Natural killer cell (primary cell): ENCODE results near the gene STUB1. TPM values are rescaled to one million over a fixed set of nuclear protein-coding genes. Genes with fewer than 3 reads are reported as not detected.

Experiments
- ATAC-seq, 3 donors: fragments of 150-1000 bp in 2 of 3; fragments of 200-7000 bp in 1 of 3; cut with Tn5 transposase; 1 replicate in 1 of 3; 2 replicates in 2 of 3; pipeline ENCODE4 v1.10.0; 2021; ENCODE audit warnings: mild to moderate bottlenecking in 2 of 3, moderate library complexity in 2 of 3
- DNase-seq, 2 donors: peaks; one replicate each; pipeline versions ENCODE4 v3.0.0 to v3.0.0-alpha.2; 2013 to 2021; ENCODE audit warnings: mixed read lengths in 1 of 2
- H3K27ac ChIP-seq: one replicate; pipeline ENCODE4 v1.5.1; 2013; ENCODE audit warnings: mild to moderate bottlenecking, low read length
- H3K27me3 ChIP-seq: one replicate; pipeline ENCODE4 v1.6.1; 2013; ENCODE audit warnings: low read length; ENCODE audit not compliant: control insufficient read depth, insufficient read depth
- H3K36me3 ChIP-seq: one replicate; pipeline ENCODE4 v1.6.1; 2013; ENCODE audit warnings: low read length; ENCODE audit not compliant: control insufficient read depth, insufficient read depth
- H3K4me1 ChIP-seq: one replicate; pipeline ENCODE4 v1.6.1; 2013; ENCODE audit warnings: low read length; ENCODE audit not compliant: control insufficient read depth, insufficient read depth
- H3K4me3 ChIP-seq: one replicate; pipeline ENCODE4 v1.5.1; 2013; ENCODE audit warnings: low read length
- H3K9me3 ChIP-seq: one replicate; pipeline ENCODE4 v1.6.1; 2013; ENCODE audit warnings: low read length; ENCODE audit not compliant: control insufficient read depth, insufficient read depth
- H3K27ac Mint-ChIP-seq, 2 donors: one replicate each; pipeline ENCODE4 v1.8.0; 2022; ENCODE audit warnings: mild to moderate bottlenecking in 2 of 2, mixed read lengths in 2 of 2, moderate library complexity in 1 of 2
- H3K27me3 Mint-ChIP-seq, 2 donors: one replicate each; pipeline ENCODE4 v1.8.0; 2022; ENCODE audit warnings: low read depth in 2 of 2, mixed read lengths in 2 of 2
- H3K36me3 Mint-ChIP-seq: one replicate; pipeline ENCODE4 v1.8.0; 2022; ENCODE audit warnings: mixed read lengths
- H3K4me1 Mint-ChIP-seq, 2 donors: one replicate each; pipeline ENCODE4 v1.8.0; 2022; ENCODE audit warnings: mixed read lengths in 2 of 2
- H3K4me3 Mint-ChIP-seq: one replicate; pipeline ENCODE4 v1.8.0; 2022; ENCODE audit warnings: mild to moderate bottlenecking, moderate library complexity, mixed read lengths
- H3K9me3 Mint-ChIP-seq, 2 donors: one replicate each; pipeline ENCODE4 v1.8.0; 2022; ENCODE audit warnings: mixed read lengths in 2 of 2
- WGBS: methylation state at CpG from one replicate; pipeline ENCODE4 v1.1.7; 2013; ENCODE audit warnings: missing lambda C conversion rate; ENCODE audit not compliant: insufficient coverage; 5-methylcytosine and 5-hydroxymethylcytosine counted together
- intact Hi-C: fragments of 100-400 bp; cut with micrococcal nuclease; formaldehyde crosslinking; loops from one replicate; pipeline ENCODE4 v1.14.2; 2022
- total RNA-seq, 4 donors: library from RNA; stranded (reverse); fragments of 120-200 nt in 1 of 4; gene quantifications; one replicate each; pipeline versions ENCODE4 v1.2.3 to v1.2.4, GENCODE V29; 2013 to 2022
- TF ChIP-seq, protein P1 (sequence below): fragments of 200-600 bp; IDR thresholded peaks from one replicate; pipeline ENCODE4 v1.8.0; 2022; ENCODE audit warnings: antibody characterized with exemption

STUB1 gene
- total RNA-seq, 3 donors from 2014 or later (not counting 1 experiment from before 2014, with no cell fraction given): 89.5 to 95.4 (median 93.5) TPM

DNA sequence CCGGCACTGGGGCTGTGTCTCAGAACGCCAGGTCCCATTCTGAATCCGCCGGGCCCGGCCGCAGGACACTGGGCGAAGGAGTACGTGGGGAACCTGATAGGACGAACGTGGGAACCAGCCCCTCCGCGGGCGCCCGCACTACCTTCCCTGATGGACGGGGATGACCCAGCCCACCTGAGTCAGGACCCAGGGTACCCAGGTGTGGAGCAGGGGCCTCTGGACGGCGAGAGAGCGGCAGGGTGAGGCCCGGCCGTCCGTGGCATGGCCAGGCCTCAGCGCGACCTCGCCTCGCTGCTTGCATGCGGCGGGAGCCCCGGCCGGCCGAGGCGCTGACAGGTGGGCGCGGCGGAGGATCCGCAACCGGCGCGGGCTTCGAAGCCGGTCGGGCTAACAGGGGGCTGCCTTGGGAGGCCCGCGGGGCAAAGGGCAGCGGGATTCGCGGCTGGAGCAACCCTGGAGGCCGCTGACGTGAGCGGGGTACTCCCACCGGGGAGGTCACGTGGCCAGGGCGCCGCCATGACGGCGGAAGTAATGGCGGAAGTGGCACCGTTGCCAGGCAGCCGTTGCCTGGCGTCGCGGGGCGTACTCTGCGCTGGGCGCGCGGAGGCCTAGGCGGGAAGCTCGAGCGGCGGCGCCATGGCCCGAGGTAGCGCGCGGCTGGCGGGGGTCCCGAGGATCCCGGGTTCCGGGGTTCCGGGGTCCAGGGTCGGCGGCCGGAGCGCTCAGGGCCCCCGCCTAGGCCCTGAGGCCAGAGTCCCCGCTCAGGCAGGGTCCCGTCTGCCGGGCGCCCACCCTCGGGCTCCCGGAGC, 31.2 kb upstream of the STUB1 start, which contains the start of gene WDR90:
Gene WDR90, plus strand, starts transcription at position 585 of the 809 bp plus-strand sequence. Its CDS starts 52 bp downstream, at position 637.
- Histone ChIP-seq H3K4me3 (peak within 1 kb of the TSS; percentile 65), H3K27me3 (no peaks in the 10 kb centered on the region), H3K27ac (peak within 1 kb of the TSS; percentile 81), H3K9me3 (no peaks in the 10 kb centered on the region), H3K36me3 (no peaks in the 10 kb centered on the region), H3K4me1 (peaks cover 25% of the 10 kb centered on the region)
- intact Hi-C loops: no loop called here
- H3K4me3 Mint-ChIP-seq: peak within 1 kb of the TSS; percentile 79
- H3K27ac Mint-ChIP-seq: peak within 1 kb of the TSS; percentile 51 to 73
- TF ChIP-seq, protein P1, sequence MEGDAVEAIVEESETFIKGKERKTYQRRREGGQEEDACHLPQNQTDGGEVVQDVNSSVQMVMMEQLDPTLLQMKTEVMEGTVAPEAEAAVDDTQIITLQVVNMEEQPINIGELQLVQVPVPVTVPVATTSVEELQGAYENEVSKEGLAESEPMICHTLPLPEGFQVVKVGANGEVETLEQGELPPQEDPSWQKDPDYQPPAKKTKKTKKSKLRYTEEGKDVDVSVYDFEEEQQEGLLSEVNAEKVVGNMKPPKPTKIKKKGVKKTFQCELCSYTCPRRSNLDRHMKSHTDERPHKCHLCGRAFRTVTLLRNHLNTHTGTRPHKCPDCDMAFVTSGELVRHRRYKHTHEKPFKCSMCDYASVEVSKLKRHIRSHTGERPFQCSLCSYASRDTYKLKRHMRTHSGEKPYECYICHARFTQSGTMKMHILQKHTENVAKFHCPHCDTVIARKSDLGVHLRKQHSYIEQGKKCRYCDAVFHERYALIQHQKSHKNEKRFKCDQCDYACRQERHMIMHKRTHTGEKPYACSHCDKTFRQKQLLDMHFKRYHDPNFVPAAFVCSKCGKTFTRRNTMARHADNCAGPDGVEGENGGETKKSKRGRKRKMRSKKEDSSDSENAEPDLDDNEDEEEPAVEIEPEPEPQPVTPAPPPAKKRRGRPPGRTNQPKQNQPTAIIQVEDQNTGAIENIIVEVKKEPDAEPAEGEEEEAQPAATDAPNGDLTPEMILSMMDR: no peak
- no peaks in the 10 kb centered on the region for H3K27me3 Mint-ChIP-seq
- ATAC-seq (peak; percentile 95 to 99 (median 96)), DNase-seq (peak; percentile 90 to 96)
- peaks cover 0 to 11% of the 10 kb centered on the region in 2 donors for H3K4me1 Mint-ChIP-seq
- no peaks in the 10 kb centered on the region for H3K36me3 Mint-ChIP-seq
- H3K9me3 Mint-ChIP-seq: no peaks in the 10 kb centered on the region
- 1% methylated on average over 91 of the region's 91 CpGs for WGBS

DNA sequence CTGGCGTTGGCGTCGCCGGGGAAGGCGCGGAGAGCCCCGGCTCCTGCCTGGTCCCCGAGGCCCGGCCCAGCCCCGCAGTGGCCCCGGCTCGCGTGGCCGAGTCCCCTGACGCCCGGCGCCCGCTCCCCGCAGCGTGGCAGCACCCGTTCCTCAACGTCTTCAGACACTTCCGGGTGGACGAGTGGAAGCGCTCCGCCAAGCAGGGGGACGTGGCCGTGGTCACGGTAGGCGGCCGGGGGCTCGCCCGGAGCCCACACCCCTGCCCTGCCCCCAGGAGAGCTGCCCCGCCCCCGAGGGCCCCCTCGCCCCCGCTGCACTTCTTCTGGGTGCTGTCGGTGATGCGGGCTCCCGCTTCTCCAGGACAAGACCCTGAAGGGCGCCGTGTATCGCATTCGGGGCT, 30.6 kb upstream of the STUB1 start:
- H3K27me3 Mint-ChIP-seq: no peaks in the 10 kb centered on the region
- H3K27ac ChIP-seq: no peak overlapping the region
- peak overlapping the region; percentile 10 for H3K4me3 ChIP-seq
- intact Hi-C loops: no loop called here
- no peaks in the 10 kb centered on the region for H3K9me3 ChIP-seq
- peak overlapping the region; percentile 65 for H3K4me3 Mint-ChIP-seq
- no peaks in the 10 kb centered on the region for H3K36me3 ChIP-seq
- ATAC-seq: peak in 2 of 3 donors; percentile 7 to 9
- TF ChIP-seq, protein P1: no peak
- H3K36me3 Mint-ChIP-seq: no peaks in the 10 kb centered on the region
- no peak for DNase-seq
- peaks cover 0 to 9% of the 10 kb centered on the region in 2 donors for H3K4me1 Mint-ChIP-seq
- H3K4me1 ChIP-seq: peaks cover 25% of the 10 kb centered on the region
- WGBS: 4% methylated on average over 44 of the region's 44 CpGs
- H3K27ac Mint-ChIP-seq: no peak overlapping the region
- H3K27me3 ChIP-seq: no peaks in the 10 kb centered on the region
- no peaks in the 10 kb centered on the region for H3K9me3 Mint-ChIP-seq

DNA sequence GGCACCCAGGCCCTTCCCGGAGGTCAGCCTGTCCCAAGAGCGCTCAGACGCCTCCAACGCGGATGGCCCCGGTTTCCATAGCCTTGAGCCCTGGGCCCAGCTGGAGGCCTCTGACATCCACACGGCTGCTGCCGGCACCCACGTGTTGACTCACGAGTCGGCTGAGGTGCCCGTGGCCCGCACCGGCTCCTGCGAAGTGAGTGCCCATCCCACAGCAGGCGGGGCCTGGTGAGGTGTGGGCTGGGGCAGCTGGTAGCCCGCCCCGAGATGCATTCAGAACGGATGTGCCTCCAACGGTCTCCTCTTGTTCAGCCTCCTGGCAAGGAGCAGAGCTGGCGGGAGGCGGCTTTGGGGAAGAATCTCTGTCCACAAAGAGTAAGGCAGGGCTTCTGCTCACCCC, 28.4 kb upstream of the STUB1 start:
- intact Hi-C loops: no loop called here
- no peaks in the 10 kb centered on the region for H3K9me3 ChIP-seq
- DNase-seq (no peak), ATAC-seq (no peak)
- H3K27ac ChIP-seq: no peak overlapping the region
- no peaks in the 10 kb centered on the region for H3K36me3 Mint-ChIP-seq
- peaks cover 25% of the 10 kb centered on the region for H3K4me1 ChIP-seq
- no peak overlapping the region for H3K27ac Mint-ChIP-seq
- no peaks in the 10 kb centered on the region for H3K27me3 Mint-ChIP-seq
- peaks cover 0 to 9% of the 10 kb centered on the region in 2 donors for H3K4me1 Mint-ChIP-seq
- H3K27me3 ChIP-seq: no peaks in the 10 kb centered on the region
- H3K4me3 Mint-ChIP-seq: no peak overlapping the region
- no peak overlapping the region for H3K4me3 ChIP-seq
- H3K9me3 Mint-ChIP-seq: no peaks in the 10 kb centered on the region
- H3K36me3 ChIP-seq: no peaks in the 10 kb centered on the region
- TF ChIP-seq, protein P1: no peak
- WGBS: 96% methylated on average over 22 of the region's 22 CpGs
